Ovary (tissue), 10 donors: ENCODE measurements around the gene TMA7B. TPM values are rescaled to one million over a fixed set of nuclear protein-coding genes. Genes with fewer than 3 reads are reported as not detected.

Experiments used
- DNase-seq, 5 donors: peaks; one replicate each; pipeline ENCODE4 v3.0.0-alpha.2; 2019 to 2020
- H3K27ac ChIP-seq, 2 donors: fragments of 200-600 bp; one replicate each; pipeline versions ENCODE4 v1.5.1 to v1.8.0; 2019 to 2022
- H3K27me3 ChIP-seq: fragments of 200-600 bp; one replicate; pipeline ENCODE4 v1.8.0; 2022
- H3K36me3 ChIP-seq: fragments of 200-600 bp; sonication (generic); one replicate; pipeline ENCODE4 v1.5.1; 2019
- H3K4me1 ChIP-seq: one replicate; pipeline ENCODE4 v1.8.1; 2013; ENCODE audit warnings: mild to moderate bottlenecking, moderate library complexity; ENCODE audit not compliant: insufficient read depth
- H3K4me3 ChIP-seq: fragments of 200-600 bp; sonication (generic); one replicate; pipeline ENCODE4 v1.5.1; 2017
- H3K9me3 ChIP-seq, 2 donors: fragments of 200-600 bp in 1 of 2; sonication (generic) in 1 of 2; one replicate each; pipeline versions ENCODE4 v1.5.1 to v1.8.1; 2013 to 2019; ENCODE audit warnings: mild to moderate bottlenecking in 1 of 2, moderate library complexity in 1 of 2
- EP300 ChIP-seq: sonication (generic); formaldehyde crosslinking; IDR thresholded peaks from one replicate; pipeline ENCODE4 v1.6.1; 2017; ENCODE audit warnings: antibody characterized with exemption
- POLR2A ChIP-seq: fragments of 450-650 bp; IDR thresholded peaks from one replicate; pipeline ENCODE4 v1.6.1; 2017; ENCODE audit warnings: antibody characterized with exemption, mild to moderate bottlenecking, moderate library complexity
- WGBS, 3 donors: extraction: QIAGEN DNeasy Blood & Tissue Kit in 1 of 3; methylation state at CpG; one replicate each; pipeline versions ENCODE4 v1.1.5 to v1.1.7; 2013 to 2017; 5-methylcytosine and 5-hydroxymethylcytosine counted together
- intact Hi-C, 4 donors: fragments of 100-400 bp; cut with DNase I; formaldehyde crosslinking; loops; one replicate each; pipeline versions ENCODE4 v1.11.0 to v1.15.1; 2022 to 2023
- long read RNA-seq, 3 donors: library from polyadenylated mRNA in 2 of 3; unstranded in 2 of 3; transcript quantifications; one replicate each; pipeline ENCODE4 v2.0.0 and lab custom pipeline, GENCODE V29; 2021 to 2026
- polyA plus RNA-seq, 2 donors: library from polyadenylated mRNA; stranded (reverse); fragments of 200-250 nt in 1 of 2; fragments of 350-450 nt in 1 of 2; fragmentation: Illumina TruSeq in 1 of 2; extraction: RNeasy Lipid Tissue Mini Kit (QIAGEN cat#74804) in 1 of 2; gene quantifications; one replicate each; pipeline ENCODE4 v1.2.3, GENCODE V29; 2013 to 2014
- total RNA-seq, 7 donors: library from RNA; depleted of rRNA in 2 of 7; stranded (reverse); fragments of >200 nt in 2 of 7; fragmentation: NEBNext Ultra II Directional in 3 of 7; extraction: Animal tissue kit (Norgen Biotek cat#: 25700) in 3 of 7; gene quantifications; one replicate each; pipeline versions ENCODE4 v1.1.0 to v1.2.4, GENCODE V29; 2016 to 2023
- TF ChIP-seq, protein P1 (sequence below), 3 donors: fragments of 450-650 bp in 2 of 3; fragments of 200-600 bp in 1 of 3; IDR thresholded peaks; one replicate each; pipeline versions ENCODE4 v1.5.1 to v1.8.0; 2016 to 2022; ENCODE audit warnings: antibody characterized with exemption in 3 of 3, mild to moderate bottlenecking in 1 of 3
- donor health status: DM: no; HTN: no; CAD: no; lungs with moderate emphysema.
- donor health status: DM: no; HTN: no; CAD: no.
- donor health status: Bipolar disorder and iron deficiency.
- donor health status: DM: yes; HTN: yes; CAD: no.
- donor health status: DM: no; HTN: no; CAD: no.
- donor health status: DM: yes; HTN: yes; CAD: no.

TMA7B gene
- total RNA-seq (not detected), polyA plus RNA-seq (not detected)
- long read RNA-seq, donor 1, result 0 reads
- long read RNA-seq, donor 2, result 0 reads
- long read RNA-seq, donor 3, result 0 reads

- Histone ChIP-seq H3K27ac (no peak within 1 kb of the TSS), H3K36me3 (no peaks in the 10 kb centered on the region), H3K27me3 (no peaks in the 10 kb centered on the region), H3K9me3 (no peaks in the 10 kb centered on the region), H3K4me1 (no peaks in the 10 kb centered on the region), H3K4me3 (no peak within 1 kb of the TSS)
- DNase-seq, result no peak
- intact Hi-C loops, result no loop called here
- WGBS, 3 donors, result 48 to 58% (median 51%) methylated on average over 14 of the region's 14 CpGs
- TF ChIP-seq POLR2A (no peak), EP300 (no peak)
- TF ChIP-seq, protein P1, sequence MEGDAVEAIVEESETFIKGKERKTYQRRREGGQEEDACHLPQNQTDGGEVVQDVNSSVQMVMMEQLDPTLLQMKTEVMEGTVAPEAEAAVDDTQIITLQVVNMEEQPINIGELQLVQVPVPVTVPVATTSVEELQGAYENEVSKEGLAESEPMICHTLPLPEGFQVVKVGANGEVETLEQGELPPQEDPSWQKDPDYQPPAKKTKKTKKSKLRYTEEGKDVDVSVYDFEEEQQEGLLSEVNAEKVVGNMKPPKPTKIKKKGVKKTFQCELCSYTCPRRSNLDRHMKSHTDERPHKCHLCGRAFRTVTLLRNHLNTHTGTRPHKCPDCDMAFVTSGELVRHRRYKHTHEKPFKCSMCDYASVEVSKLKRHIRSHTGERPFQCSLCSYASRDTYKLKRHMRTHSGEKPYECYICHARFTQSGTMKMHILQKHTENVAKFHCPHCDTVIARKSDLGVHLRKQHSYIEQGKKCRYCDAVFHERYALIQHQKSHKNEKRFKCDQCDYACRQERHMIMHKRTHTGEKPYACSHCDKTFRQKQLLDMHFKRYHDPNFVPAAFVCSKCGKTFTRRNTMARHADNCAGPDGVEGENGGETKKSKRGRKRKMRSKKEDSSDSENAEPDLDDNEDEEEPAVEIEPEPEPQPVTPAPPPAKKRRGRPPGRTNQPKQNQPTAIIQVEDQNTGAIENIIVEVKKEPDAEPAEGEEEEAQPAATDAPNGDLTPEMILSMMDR (IDR thresholded peaks at IDR 0.05), result no peak
These were observed at the start of gene TMA7B for GRCh38 chr22:39959640-39960447. Gene TMA7B (plus strand): TSS chr22:39960397. CDS start chr22:39964375, 3,978 bp downstream.

GRCh38 chr22:39910876-39911613 is 49.2 kb upstream of the TMA7B start:
- H3K9me3 ChIP-seq, result no peaks in the 10 kb centered on the region
- no peaks in the 10 kb centered on the region for H3K27me3 ChIP-seq
- H3K36me3 ChIP-seq, result no peaks in the 10 kb centered on the region
- TF ChIP-seq POLR2A, result no peak
- no peak for TF ChIP-seq EP300
- TF ChIP-seq, protein P1 (IDR thresholded peaks at IDR 0.05), result no peak
- no peak overlapping the region for H3K27ac ChIP-seq
- WGBS, 3 donors, result 65 to 71% (median 70%) methylated on average over 9 of the region's 9 CpGs
- H3K4me3 ChIP-seq, result no peak overlapping the region
- intact Hi-C loops, result no loop called here
- no peaks in the 10 kb centered on the region for H3K4me1 ChIP-seq
- DNase-seq, result no peak

GRCh38 chr22:39913321-39913720 is 46.9 kb upstream of the TMA7B start:
- Histone ChIP-seq H3K9me3 (no peaks in the 10 kb centered on the region), H3K36me3 (no peaks in the 10 kb centered on the region), H3K4me3 (no peak overlapping the region), H3K27ac (no peak overlapping the region), H3K4me1 (no peaks in the 10 kb centered on the region), H3K27me3 (no peaks in the 10 kb centered on the region)
- 76 to 84% (median 81%) methylated on average over 5 of the region's 5 CpGs for WGBS, 3 donors
- intact Hi-C loops, result no loop called here
- DNase-seq, result no peak
- TF ChIP-seq POLR2A (no peak), EP300 (no peak)
- TF ChIP-seq, protein P1 (IDR thresholded peaks at IDR 0.05), result no peak

DNA sequence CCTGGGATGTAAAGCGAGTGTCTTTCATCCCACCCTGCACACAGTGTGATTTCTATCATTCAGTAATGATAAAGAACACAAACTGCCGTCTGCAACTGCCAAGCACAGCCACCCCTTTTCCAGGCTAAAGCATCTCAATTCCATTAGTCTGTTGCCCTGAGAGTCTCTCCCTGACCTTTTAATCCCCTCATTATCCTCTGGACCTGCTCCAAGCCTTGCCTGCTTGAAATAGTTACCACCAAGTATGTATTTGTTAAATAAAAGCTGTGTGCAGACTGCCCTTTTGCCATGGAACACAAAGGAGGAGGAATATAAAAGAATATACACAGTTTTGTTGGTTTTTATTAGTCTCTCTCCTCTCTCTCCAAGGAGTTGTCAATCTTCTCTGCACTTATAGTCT is 46.3 kb upstream of the TMA7B start:
- no peaks in the 10 kb centered on the region for H3K9me3 ChIP-seq
- no peaks in the 10 kb centered on the region for H3K4me1 ChIP-seq
- TF ChIP-seq, protein P1 (IDR thresholded peaks at IDR 0.05), result no peak
- TF ChIP-seq EP300, result no peak
- TF ChIP-seq POLR2A, result no peak
- H3K4me3 ChIP-seq, result no peak overlapping the region
- 45 to 47% (median 46%) methylated on average over 2 of the region's 2 CpGs for whole genome bisulfite sequencing, 3 donors
- no peaks in the 10 kb centered on the region for H3K36me3 ChIP-seq
- no peaks in the 10 kb centered on the region for H3K27me3 ChIP-seq
- intact Hi-C loops, result no loop called here
- no peak overlapping the region for H3K27ac ChIP-seq
- DNase-seq, result no peak
